ENCODE measurements around the gene PUSL1.
A peak's percentile ranks its signal among the peaks of the same experiment; 100 is the strongest.

Gene PUSL1

GRCh38 chr1:1304331-1305299 lies 3.8 kb upstream of the PUSL1 start:
- no peak for DNase-seq (ENCODE audit: low read depth in 1 of 2, low spot score in 1 of 2)
- no peaks in the 10 kb centered on the region for H3K27me3 ChIP-seq (ENCODE audit: insufficient read depth, poor library complexity, severe bottlenecking)
- H3K27ac ChIP-seq (replicated peaks), result peak overlapping the region; percentile 56
- no peak for TF ChIP-seq REST (IDR thresholded peaks at IDR 0.05; ENCODE audit: insufficient replicate concordance, low read depth)
- no peak for TF ChIP-seq CTCF (IDR thresholded peaks at IDR 0.05; ENCODE audit: insufficient read depth, low read length)
- TF ChIP-seq SPI1 (IDR thresholded peaks at IDR 0.05; ENCODE audit: borderline replicate concordance, low read depth), result no peak
- TF ChIP-seq GABPA (IDR thresholded peaks at IDR 0.05; ENCODE audit: low read depth), result no peak
- no peak for TF ChIP-seq POLR2AphosphoS5 (IDR thresholded peaks at IDR 0.05; ENCODE audit: low read depth)
- no peak overlapping the region for H3K4me3 ChIP-seq (replicated peaks; ENCODE audit: insufficient read depth, low read length)

GRCh38 chr1:1305300-1306069 lies 2.9 kb upstream of the PUSL1 start:
- H3K4me3 ChIP-seq (replicated peaks; ENCODE audit: insufficient read depth, low read length), result peak overlapping the region; percentile 73
- H3K27ac ChIP-seq (replicated peaks), result peak overlapping the region; percentile 56
- no peaks in the 10 kb centered on the region for H3K27me3 ChIP-seq (ENCODE audit: insufficient read depth, poor library complexity, severe bottlenecking)
- DNase-seq (ENCODE audit: low read depth in 1 of 2, low spot score in 1 of 2), result peak; percentile 64 to 89
- no peak for TF ChIP-seq POLR2AphosphoS5 (IDR thresholded peaks at IDR 0.05; ENCODE audit: low read depth)
- TF ChIP-seq REST (IDR thresholded peaks at IDR 0.05; ENCODE audit: insufficient replicate concordance, low read depth), result no peak
- TF ChIP-seq CTCF (IDR thresholded peaks at IDR 0.05; ENCODE audit: insufficient read depth, low read length), result no peak
- no peak for TF ChIP-seq GABPA (IDR thresholded peaks at IDR 0.05; ENCODE audit: low read depth)
- TF ChIP-seq SPI1 (IDR thresholded peaks at IDR 0.05; ENCODE audit: borderline replicate concordance, low read depth), result no peak

GRCh38 chr1:1306070-1306660 lies 2.2 kb upstream of the PUSL1 start:
- peak overlapping the region; percentile 56 for H3K27ac ChIP-seq (replicated peaks)
- H3K27me3 ChIP-seq (ENCODE audit: insufficient read depth, poor library complexity, severe bottlenecking), result no peaks in the 10 kb centered on the region
- DNase-seq (ENCODE audit: low read depth in 1 of 2, low spot score in 1 of 2), result peak in 1 of 2 experiments; percentile 39
- no peak for TF ChIP-seq POLR2AphosphoS5 (IDR thresholded peaks at IDR 0.05; ENCODE audit: low read depth)
- TF ChIP-seq SPI1 (IDR thresholded peaks at IDR 0.05; ENCODE audit: borderline replicate concordance, low read depth), result no peak
- no peak for TF ChIP-seq REST (IDR thresholded peaks at IDR 0.05; ENCODE audit: insufficient replicate concordance, low read depth)
- TF ChIP-seq CTCF (IDR thresholded peaks at IDR 0.05; ENCODE audit: insufficient read depth, low read length), result no peak
- TF ChIP-seq GABPA (IDR thresholded peaks at IDR 0.05; ENCODE audit: low read depth), result no peak
- H3K4me3 ChIP-seq (replicated peaks; ENCODE audit: insufficient read depth, low read length), result peak overlapping the region; percentile 73
